ENCODE results near the gene CGNL1.

- TF ChIP-seq CTCF (IDR thresholded peaks at IDR 0.05; ENCODE audit: insufficient read depth, low read length, poor library complexity, severe bottlenecking) (no peak), EZH2phosphoT487 (conservative IDR thresholded peaks at IDR 0.05; ENCODE audit: low read length) (no peak)
These were observed 48.5 kb downstream of the CGNL1 start for GRCh38 chr15:57424628-57425405.

Data from SU-DHL-6 (cell line).